Vagina (tissue), 2 donors: ENCODE results near the gene PPP2R2D.

ENCODE experiments used
- POLR2A ChIP-seq, 2 donors: fragments of 450-650 bp; IDR thresholded peaks; one replicate each; pipeline ENCODE4 v1.6.1; 2017; ENCODE audit warnings: antibody characterized with exemption in 2 of 2, mild to moderate bottlenecking in 2 of 2, moderate library complexity in 2 of 2
- POLR2AphosphoS5 ChIP-seq, 2 donors: sonication (generic); formaldehyde crosslinking; IDR thresholded peaks; one replicate each; pipeline ENCODE4 v1.9.0; 2017; ENCODE audit warnings: antibody characterized with exemption in 2 of 2, mild to moderate bottlenecking in 2 of 2, low read depth in 1 of 2; ENCODE audit not compliant: insufficient read depth in 1 of 2
- TF ChIP-seq, protein P1 (sequence below), 3 experiments: fragments of 450-650 bp in 2 of 3; fragments of 200-600 bp in 1 of 3; sonication (generic) in 1 of 3; IDR thresholded peaks; one replicate each; pipeline ENCODE4 v1.5.1; 2017 to 2019; ENCODE audit warnings: antibody characterized with exemption in 3 of 3, mild to moderate bottlenecking in 2 of 3, moderate library complexity in 2 of 3

DNA sequence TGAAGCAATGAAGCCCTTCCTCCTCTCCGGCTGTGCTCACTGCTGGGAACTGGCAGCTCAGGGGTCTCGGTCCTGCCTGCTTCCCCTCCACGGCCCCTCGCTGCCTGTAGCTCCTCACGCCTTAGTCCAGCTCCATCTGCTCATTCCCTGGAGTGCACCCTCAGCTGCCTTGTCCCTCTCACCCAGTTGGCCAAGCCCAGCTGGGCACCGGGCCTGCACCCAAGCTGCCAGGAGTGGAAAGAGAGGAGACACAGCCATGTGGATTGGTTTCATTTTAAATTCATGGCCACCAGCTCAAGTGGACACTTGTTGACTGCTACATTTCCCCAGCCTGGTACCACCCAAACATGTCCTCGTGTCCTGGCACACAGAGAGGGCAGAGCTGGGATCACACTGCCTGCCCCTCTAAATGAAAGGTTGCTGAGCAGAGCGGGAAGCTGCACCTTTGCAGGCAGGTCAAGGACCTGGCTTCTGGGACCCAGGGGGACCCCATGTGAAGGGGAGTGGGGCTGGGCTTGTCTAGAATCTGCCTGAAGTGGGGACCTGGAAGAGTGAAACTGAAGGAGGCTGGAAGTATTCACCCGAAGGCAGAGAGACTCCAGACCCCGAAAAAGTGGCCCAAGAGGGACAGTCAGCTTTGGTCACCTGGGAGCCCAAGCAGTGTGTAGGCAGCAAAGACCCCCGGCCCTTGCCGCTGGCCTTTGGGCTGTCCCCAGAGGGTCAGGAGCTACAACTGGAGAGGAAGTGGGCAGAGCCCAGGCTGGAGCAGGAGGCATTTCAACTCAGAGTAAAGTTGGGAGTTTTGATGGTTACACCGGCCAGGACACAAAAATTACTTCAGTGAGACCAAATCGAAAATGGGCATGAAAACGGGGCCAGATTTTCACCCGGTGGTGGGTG is 95.9 kb downstream of the PPP2R2D start:
- TF ChIP-seq, protein P1, sequence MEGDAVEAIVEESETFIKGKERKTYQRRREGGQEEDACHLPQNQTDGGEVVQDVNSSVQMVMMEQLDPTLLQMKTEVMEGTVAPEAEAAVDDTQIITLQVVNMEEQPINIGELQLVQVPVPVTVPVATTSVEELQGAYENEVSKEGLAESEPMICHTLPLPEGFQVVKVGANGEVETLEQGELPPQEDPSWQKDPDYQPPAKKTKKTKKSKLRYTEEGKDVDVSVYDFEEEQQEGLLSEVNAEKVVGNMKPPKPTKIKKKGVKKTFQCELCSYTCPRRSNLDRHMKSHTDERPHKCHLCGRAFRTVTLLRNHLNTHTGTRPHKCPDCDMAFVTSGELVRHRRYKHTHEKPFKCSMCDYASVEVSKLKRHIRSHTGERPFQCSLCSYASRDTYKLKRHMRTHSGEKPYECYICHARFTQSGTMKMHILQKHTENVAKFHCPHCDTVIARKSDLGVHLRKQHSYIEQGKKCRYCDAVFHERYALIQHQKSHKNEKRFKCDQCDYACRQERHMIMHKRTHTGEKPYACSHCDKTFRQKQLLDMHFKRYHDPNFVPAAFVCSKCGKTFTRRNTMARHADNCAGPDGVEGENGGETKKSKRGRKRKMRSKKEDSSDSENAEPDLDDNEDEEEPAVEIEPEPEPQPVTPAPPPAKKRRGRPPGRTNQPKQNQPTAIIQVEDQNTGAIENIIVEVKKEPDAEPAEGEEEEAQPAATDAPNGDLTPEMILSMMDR (IDR thresholded peaks at IDR 0.05): no peak
- TF ChIP-seq POLR2AphosphoS5 (IDR thresholded peaks at IDR 0.05; ENCODE audit: insufficient read depth in 1 of 2, low read depth in 1 of 2) (no peak), POLR2A (IDR thresholded peaks at IDR 0.05) (no peak)
